ENCODE results near the gene ELF5. TPM values are rescaled to one million over a fixed set of nuclear protein-coding genes. Genes with fewer than 3 reads are reported as not detected.

Gene ELF5
- total RNA-seq, 4 donors from 2014 or later, result not detected

DNA sequence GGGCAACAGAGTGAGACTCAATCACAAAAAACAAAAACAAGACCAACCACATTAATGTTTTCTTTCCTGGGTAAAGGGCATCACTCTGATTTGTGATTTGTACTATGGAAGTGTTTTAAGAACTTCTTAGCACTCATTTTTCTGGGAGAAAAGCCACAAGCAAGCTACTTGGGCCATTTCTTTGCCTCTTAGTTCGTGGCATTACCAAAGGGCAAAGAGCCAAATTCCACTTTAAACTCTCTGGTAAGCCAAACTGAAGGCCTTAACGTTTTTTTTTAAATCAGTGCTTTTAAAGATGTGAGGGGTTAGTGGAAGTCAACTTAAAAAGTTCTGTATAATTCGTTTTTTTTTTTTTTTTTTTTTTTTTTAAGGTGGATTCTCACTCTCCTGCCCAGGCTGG lies 37.9 kb downstream of the ELF5 start:
- DNase-seq (ENCODE audit: low spot score) (no peak), ATAC-seq (ENCODE audit: low FRiP score) (no peak)
- TF ChIP-seq, protein P1, sequence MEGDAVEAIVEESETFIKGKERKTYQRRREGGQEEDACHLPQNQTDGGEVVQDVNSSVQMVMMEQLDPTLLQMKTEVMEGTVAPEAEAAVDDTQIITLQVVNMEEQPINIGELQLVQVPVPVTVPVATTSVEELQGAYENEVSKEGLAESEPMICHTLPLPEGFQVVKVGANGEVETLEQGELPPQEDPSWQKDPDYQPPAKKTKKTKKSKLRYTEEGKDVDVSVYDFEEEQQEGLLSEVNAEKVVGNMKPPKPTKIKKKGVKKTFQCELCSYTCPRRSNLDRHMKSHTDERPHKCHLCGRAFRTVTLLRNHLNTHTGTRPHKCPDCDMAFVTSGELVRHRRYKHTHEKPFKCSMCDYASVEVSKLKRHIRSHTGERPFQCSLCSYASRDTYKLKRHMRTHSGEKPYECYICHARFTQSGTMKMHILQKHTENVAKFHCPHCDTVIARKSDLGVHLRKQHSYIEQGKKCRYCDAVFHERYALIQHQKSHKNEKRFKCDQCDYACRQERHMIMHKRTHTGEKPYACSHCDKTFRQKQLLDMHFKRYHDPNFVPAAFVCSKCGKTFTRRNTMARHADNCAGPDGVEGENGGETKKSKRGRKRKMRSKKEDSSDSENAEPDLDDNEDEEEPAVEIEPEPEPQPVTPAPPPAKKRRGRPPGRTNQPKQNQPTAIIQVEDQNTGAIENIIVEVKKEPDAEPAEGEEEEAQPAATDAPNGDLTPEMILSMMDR (IDR thresholded peaks at IDR 0.05), result no peak

DNA sequence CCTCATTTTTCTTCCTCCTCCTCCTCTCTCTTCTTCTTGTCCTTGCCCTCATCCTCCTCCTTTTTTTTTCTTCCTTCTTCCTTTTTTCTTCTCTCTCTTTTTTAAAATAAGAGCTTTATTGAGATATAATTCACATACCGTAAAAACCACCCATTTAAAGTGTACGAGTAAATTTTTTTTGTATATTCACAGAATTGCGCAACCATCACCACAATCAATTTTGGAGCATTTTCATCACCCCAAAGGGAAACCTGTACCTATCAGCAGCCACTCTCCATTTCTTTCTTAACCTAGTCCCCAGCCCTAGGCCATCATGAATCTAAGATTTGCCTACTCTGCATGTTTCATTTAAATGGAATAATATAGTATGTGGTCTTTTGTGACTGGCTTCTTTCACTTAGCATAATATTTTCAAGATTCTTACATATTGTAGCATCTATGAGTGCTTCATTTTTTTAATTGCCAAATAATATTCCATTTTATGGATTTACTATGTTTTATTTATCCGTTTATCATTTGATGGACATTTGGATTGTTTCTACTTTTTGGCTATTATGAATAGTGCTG lies 39.9 kb downstream of the ELF5 start:
- DNase-seq (ENCODE audit: low spot score) (no peak), ATAC-seq (ENCODE audit: low FRiP score) (no peak)
- TF ChIP-seq, protein P1 (IDR thresholded peaks at IDR 0.05), result no peak

DNA sequence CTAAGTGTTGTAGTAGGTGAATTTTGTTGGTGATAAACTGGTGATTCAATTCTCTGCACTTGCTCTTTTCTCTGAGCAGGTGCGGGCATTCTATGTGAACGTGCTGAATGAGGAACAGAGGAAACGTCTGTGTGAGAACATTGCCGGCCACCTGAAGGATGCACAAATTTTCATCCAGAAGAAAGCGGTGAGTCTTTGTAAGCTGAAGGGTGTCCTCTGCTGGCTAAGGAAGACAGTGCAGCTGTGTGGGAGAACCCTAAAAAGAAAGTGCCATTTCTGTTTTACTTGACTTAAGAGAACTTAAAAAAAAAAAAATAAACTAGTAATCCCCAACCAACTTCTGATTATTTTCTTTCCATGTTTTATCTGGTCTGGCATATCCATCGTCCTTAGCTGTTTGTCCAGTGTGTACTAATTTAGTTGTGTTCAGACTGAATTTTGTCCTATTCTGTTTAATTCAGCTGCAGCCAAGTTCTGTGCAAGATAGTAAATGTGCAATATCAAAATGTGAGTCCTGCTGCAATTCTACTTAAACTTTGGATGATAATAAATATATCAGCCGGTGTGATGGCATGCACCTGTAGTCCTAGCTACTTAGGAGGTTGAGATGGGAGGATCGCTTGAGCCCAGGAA lies 45.3 kb downstream of the ELF5 start:
- no peak for ATAC-seq (ENCODE audit: low FRiP score)
- no peak for DNase-seq (ENCODE audit: low spot score)
- TF ChIP-seq, protein P1 (IDR thresholded peaks at IDR 0.05), result no peak

DNA sequence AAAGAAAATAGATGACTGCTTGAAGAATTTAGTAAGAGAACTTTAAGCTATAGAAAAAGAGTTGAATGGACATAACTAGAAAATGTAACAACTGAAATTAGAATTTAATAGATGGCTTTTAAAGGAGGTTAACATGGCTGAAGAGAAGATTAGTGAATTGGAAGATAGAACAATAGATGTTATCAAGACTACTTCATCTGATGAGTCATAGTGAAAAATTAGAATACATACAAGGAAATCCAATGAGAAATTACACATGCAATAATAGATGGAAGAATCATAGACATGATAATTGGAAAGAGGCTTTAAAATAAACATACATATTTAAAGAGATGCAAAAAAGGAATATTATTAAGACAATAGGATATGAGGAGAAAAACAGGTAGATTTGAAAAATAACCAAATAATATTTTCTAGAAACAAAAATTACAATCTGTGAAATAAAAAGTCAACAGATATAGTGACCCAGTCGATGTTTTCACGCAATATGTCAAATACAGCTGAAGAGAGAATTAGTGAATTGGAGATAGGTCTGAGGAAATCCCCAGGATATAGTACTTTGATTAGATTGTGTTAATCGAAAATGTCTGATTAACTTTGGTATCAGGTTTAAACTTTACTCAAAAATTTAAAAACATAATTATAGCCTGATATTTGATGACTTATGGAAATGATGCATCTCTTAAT lies 46.6 kb downstream of the ELF5 start:
- no peak for DNase-seq (ENCODE audit: low spot score)
- no peak for ATAC-seq (ENCODE audit: low FRiP score)
- TF ChIP-seq, protein P1 (IDR thresholded peaks at IDR 0.05), result no peak

DNA sequence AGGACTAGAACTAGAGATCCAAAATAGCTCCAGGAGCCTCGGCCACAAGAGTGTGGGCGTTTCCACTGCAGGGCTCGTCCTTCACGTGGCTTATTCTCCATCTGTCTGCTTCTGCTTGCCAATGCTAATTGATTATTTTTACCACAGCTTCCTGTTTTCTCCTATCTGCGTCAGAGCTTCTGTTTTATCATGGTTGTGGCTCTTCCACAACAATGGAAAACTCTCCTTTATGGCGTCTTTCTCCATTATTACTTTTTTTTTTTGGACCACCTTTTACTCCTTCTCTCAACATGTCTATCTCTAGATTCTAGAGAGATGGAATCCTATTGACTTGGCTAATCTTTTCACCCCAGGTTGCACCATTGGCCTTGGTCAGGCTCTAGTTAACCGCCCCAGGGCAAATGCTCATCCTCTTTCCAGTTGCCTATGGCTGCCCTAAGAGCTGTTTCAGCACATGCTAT lies 49.0 kb downstream of the ELF5 start:
- TF ChIP-seq, protein P1 (IDR thresholded peaks at IDR 0.05), result no peak
- DNase-seq (ENCODE audit: low spot score) (no peak), ATAC-seq (ENCODE audit: low FRiP score) (no peak)

DNA sequence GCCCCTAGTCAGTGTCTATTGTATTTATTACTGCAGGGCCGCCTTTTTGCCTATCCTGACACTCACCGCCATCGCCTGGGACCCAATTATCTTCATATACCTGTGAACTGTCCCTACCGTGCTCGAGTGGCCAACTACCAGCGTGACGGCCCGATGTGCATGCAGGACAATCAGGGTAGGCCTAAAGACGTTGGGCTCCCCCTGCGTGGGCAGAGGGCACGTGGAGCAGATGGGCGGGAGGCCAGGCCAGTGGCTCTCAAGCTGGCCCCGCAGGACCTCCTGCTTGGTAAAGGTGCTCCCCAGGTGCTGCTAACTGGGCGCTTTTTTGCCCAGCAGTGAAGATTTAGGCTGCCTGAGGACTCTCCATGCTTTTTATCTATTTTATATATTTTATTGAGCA lies 52.4 kb downstream of the ELF5 start:
- ATAC-seq (ENCODE audit: low FRiP score), result no peak
- TF ChIP-seq, protein P1 (IDR thresholded peaks at IDR 0.05), result no peak

More for the DNA sequence above, 52.4 kb downstream of the ELF5 start:
- DNase-seq (ENCODE audit: low spot score), result no peak

All from omental fat pad (tissue), 4 donors.